ENCODE data around the gene SMAP1. TPM values are rescaled to one million over a fixed set of nuclear protein-coding genes. Genes with fewer than 3 reads are reported as not detected.
A peak's percentile ranks its signal among the peaks of the same experiment; 100 is the strongest.

Gene SMAP1
- total and polyA plus RNA-seq, 2 experiments from 2014 or later, result 31.1 to 34.6 TPM

GRCh38 chr6:70680396-70680795, 12.7 kb downstream of the SMAP1 start (continued):
- TF ChIP-seq ETS1 (IDR thresholded peaks at IDR 0.05), result no peak
- no peak for TF ChIP-seq CTCF (conservative IDR thresholded peaks at IDR 0.05; ENCODE audit: low read depth in 2 of 2)
- TF ChIP-seq POLR2AphosphoS5 (IDR thresholded peaks at IDR 0.05; ENCODE audit: low read depth), result no peak
- no peak for TF ChIP-seq ZNF114 (CRISPR knock-in tag; IDR thresholded peaks at IDR 0.05)
- no peak for TF ChIP-seq ZNF331 (CRISPR knock-in tag; IDR thresholded peaks at IDR 0.05; ENCODE audit: low read depth)

- ATAC-seq (peak; percentile 73), DNase-seq (ENCODE audit: low spot score) (no peak)
- Histone ChIP-seq H2AFZ (no peak overlapping the region), H3K36me3 (ENCODE audit: insufficient read depth) (no peaks in the 10 kb centered on the region), H3K4me2 (no peak overlapping the region), H3K79me2 (replicated peaks; ENCODE audit: insufficient read depth) (peaks cover 74% of the 10 kb centered on the region), H3K4me3 (no peak overlapping the region), H3K27ac (ENCODE audit: low read depth) (peak overlapping the region; percentile 5; the same call in 1 of the 2 replicates), H3K27me3 (ENCODE audit: insufficient read depth) (no peaks in the 10 kb centered on the region), H4K20me1 (replicated peaks; ENCODE audit: insufficient read depth) (peaks cover 5% of the 10 kb centered on the region; the same call in 1 of the 2 replicates), H3K4me1 (ENCODE audit: insufficient read depth) (peaks cover 4% of the 10 kb centered on the region; the same call in 1 of the 2 replicates), H3K9me2 (ENCODE audit: insufficient read depth) (no peaks in the 10 kb centered on the region), H3F3A (replicated peaks; ENCODE audit: low read depth) (no peaks in the 10 kb centered on the region)
- Mint-ChIP-seq H3K36me3 (ENCODE audit: low read depth) (no peaks in the 10 kb centered on the region), H3K4me1 (peaks cover 27% of the 10 kb centered on the region; the same call in 2 of the 3 replicates), H3K4me3 (no peak overlapping the region), H3K27ac (peak overlapping the region; percentile 72), H3K27me3 (ENCODE audit: insufficient read depth, low read depth, poor library complexity) (no peaks in the 10 kb centered on the region), H3K9me3 (no peaks in the 10 kb centered on the region)
- TF ChIP-seq ETS1 (IDR thresholded peaks at IDR 0.05), result no peak
- TF ChIP-seq REST (IDR thresholded peaks at IDR 0.05; ENCODE audit: unreplicated experiment), result no peak
- TF ChIP-seq POLR2AphosphoS5 (IDR thresholded peaks at IDR 0.05; ENCODE audit: low read depth), result no peak
- TF ChIP-seq EZH2 (IDR thresholded peaks at IDR 0.05; ENCODE audit: low read depth, unreplicated experiment), result no peak
- TF ChIP-seq ZNF114 (CRISPR knock-in tag; IDR thresholded peaks at IDR 0.05), result no peak
- TF ChIP-seq CREB1 (CRISPR knock-in tag; IDR thresholded peaks at IDR 0.05; ENCODE audit: low read depth), result no peak
- TF ChIP-seq NANOG (IDR thresholded peaks at IDR 0.05; ENCODE audit: borderline replicate concordance), result no peak
- no peak for TF ChIP-seq EZH2phosphoT487 (IDR thresholded peaks at IDR 0.05; ENCODE audit: unreplicated experiment)
- TF ChIP-seq CTCF (conservative IDR thresholded peaks at IDR 0.05; ENCODE audit: low read depth in 2 of 2), result no peak
- no peak for TF ChIP-seq ZNF331 (CRISPR knock-in tag; IDR thresholded peaks at IDR 0.05; ENCODE audit: low read depth)
- TF ChIP-seq STAT1 (IDR thresholded peaks at IDR 0.05; ENCODE audit: unreplicated experiment), result no peak
Observed at GRCh38 chr6:70684794-70685493, 17.3 kb downstream of the SMAP1 start.
